ENCODE results near the gene HSPA6.
"Not testable (repeated sequence)": the region's sequence is repeated elsewhere in the genome, so short reads cannot be mapped to it uniquely, and the experiment has no call there.

HSPA6 gene

GRCh38 chr1:161523817-161524741 lies at the start of gene HSPA6:
Gene HSPA6 (plus strand): TSS chr1:161524540. CDS start chr1:161524659, 119 bp downstream.
- peak; percentile 86 for DNase-seq (ENCODE audit: low spot score)

GRCh38 chr1:161477711-161478110 lies 46.6 kb upstream of the HSPA6 start:
- DNase-seq (ENCODE audit: low spot score), result not testable (repeated sequence)

- DNase-seq (ENCODE audit: low spot score), result no peak
Measured at GRCh38 chr1:161478985-161479384, 45.4 kb upstream of the HSPA6 start.

- no peak for DNase-seq (ENCODE audit: low spot score)
Measured at GRCh38 chr1:161480381-161481035, 43.8 kb upstream of the HSPA6 start.

GRCh38 chr1:161481624-161482392 lies 42.5 kb upstream of the HSPA6 start:
- DNase-seq (ENCODE audit: low spot score), result no peak

GRCh38 chr1:161482610-161483009 lies 41.7 kb upstream of the HSPA6 start:
- no peak for DNase-seq (ENCODE audit: low spot score)

- DNase-seq (ENCODE audit: low spot score), result no peak
Measured at GRCh38 chr1:161483361-161483760, 41.0 kb upstream of the HSPA6 start.

- no peak for DNase-seq (ENCODE audit: low spot score)
Measured at GRCh38 chr1:161484613-161485012, 39.7 kb upstream of the HSPA6 start.

GRCh38 chr1:161486806-161487741 lies 37.3 kb upstream of the HSPA6 start:
- DNase-seq (ENCODE audit: low spot score), result peak; percentile 77

- no peak for DNase-seq (ENCODE audit: low spot score)
Measured at GRCh38 chr1:161491472-161491871, 32.9 kb upstream of the HSPA6 start.

GRCh38 chr1:161492827-161493226 lies 31.5 kb upstream of the HSPA6 start:
- DNase-seq (ENCODE audit: low spot score), result no peak

- DNase-seq (ENCODE audit: low spot score), result no peak
Measured at GRCh38 chr1:161494091-161494735, 30.1 kb upstream of the HSPA6 start.

GRCh38 chr1:161495490-161495889 lies 28.9 kb upstream of the HSPA6 start:
- DNase-seq (ENCODE audit: low spot score), result no peak

GRCh38 chr1:161497961-161498360 lies 26.4 kb upstream of the HSPA6 start:
- DNase-seq (ENCODE audit: low spot score), result no peak

GRCh38 chr1:161498646-161499045 lies 25.7 kb upstream of the HSPA6 start:
- DNase-seq (ENCODE audit: low spot score), result no peak

- DNase-seq (ENCODE audit: low spot score), result no peak
Measured at GRCh38 chr1:161499099-161500039, 25.0 kb upstream of the HSPA6 start.

- DNase-seq (ENCODE audit: low spot score), result no peak
Measured at GRCh38 chr1:161501234-161501633, 23.1 kb upstream of the HSPA6 start.

GRCh38 chr1:161502181-161502580 lies 22.2 kb upstream of the HSPA6 start:
- DNase-seq (ENCODE audit: low spot score), result no peak

GRCh38 chr1:161502641-161503393 lies 21.5 kb upstream of the HSPA6 start:
- no peak for DNase-seq (ENCODE audit: low spot score)
